ELR (cell line): Measurements from ENCODE around the gene LRP8.

Source experiments
- DNase-seq: peaks from one replicate; pipeline ENCODE4 v3.0.0-alpha.2; 2015; ENCODE audit warnings: low read depth

Gene LRP8

DNA sequence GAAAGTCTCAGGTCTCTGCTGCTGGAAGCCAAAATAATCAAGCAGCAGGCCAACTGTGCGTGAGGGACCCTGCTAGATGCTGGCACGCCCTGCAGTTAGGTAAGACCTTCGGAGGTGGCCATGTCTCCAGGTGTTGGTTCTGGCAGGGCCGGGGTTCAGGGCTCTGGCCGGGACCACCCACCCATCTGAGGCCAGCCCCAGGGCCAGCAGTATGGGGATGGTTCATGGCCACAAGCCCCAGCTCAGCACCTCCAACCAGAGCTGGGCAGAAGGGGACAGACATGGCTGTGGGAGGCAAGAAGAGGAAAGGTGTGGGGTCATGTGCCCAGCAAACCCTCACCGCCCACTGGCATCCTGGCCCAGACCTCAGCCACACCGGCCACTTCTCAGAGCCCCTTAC lies 23.3 kb downstream of the LRP8 start:
- DNase-seq = no peak

GRCh38 chr1:53303726-53304515 lies 23.9 kb downstream of the LRP8 start:
- DNase-seq = no peak

DNA sequence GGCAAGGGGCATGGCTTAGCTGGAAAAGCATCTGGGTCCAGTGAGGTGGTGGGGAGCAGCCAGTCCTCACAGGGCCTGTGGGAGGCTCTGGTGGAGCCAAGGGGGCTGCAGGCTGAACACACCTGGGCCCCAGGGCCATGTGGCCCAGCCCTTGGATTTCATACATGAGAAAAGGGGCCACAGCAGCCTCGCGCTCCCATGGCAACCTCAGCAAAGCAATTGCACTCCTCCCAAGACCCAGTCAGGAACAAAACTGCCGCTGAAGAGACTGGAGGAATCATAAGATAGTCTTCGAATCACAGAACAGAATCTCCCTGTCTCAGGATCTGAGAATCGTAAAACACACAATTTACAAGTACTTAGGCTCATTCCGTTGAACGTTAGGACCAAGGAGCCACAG lies 24.6 kb downstream of the LRP8 start:
- no peak for DNase-seq

DNA sequence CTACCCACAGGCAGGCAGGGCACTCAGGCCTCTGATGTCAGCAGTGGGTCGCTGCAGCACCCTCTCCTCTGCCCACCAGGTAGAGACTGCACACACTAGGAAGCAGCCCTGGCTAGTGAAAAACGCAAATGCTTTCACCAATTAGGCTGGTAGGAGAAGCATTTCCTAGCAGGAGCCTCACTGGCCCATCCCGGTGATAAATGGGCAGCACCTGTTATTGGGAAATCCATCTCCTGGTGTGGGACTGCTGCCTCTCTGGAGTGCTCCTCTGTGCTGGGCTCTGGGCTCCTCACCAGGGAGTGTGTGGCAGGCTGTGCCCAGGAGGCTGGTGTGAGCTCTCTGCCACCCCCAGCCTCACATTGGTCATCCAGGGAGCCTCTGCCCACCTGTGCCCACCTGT lies 28.6 kb downstream of the LRP8 start:
- DNase-seq = no peak

- no peak for DNase-seq
Observed at GRCh38 chr1:53298045-53298637, 29.7 kb downstream of the LRP8 start.

GRCh38 chr1:53297195-53297594 lies 30.7 kb downstream of the LRP8 start:
- no peak for DNase-seq

GRCh38 chr1:53296117-53296749 lies 31.6 kb downstream of the LRP8 start:
- no peak for DNase-seq

GRCh38 chr1:53295726-53296116 lies 32.1 kb downstream of the LRP8 start:
- no peak for DNase-seq

DNA sequence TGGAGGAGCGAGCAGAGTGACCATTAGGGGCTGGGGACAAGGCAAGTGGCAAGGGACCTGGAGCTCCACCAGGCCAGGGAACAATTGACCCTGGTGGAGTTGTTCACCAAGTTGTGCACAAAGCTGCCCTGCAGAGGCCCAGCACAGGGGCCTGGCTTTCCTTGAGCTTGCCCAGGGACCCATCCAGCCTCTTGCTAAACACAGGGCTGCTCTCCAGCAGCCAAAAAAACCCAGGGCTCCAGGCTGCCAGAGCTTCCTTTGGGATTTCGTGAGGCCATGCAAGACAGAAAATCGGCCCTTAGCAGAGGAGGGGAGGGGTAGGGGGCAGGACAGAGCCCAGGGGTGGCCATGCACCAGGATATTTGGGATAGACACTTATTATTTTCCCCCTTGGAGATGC lies 32.6 kb downstream of the LRP8 start:
- DNase-seq = no peak

GRCh38 chr1:53294567-53294966 lies 33.3 kb downstream of the LRP8 start:
- DNase-seq = peak; percentile 78

GRCh38 chr1:53294061-53294460 lies 33.8 kb downstream of the LRP8 start:
- no peak for DNase-seq

GRCh38 chr1:53293123-53293522 lies 34.7 kb downstream of the LRP8 start:
- no peak for DNase-seq

GRCh38 chr1:53292690-53293089 lies 35.2 kb downstream of the LRP8 start:
- DNase-seq = no peak

DNA sequence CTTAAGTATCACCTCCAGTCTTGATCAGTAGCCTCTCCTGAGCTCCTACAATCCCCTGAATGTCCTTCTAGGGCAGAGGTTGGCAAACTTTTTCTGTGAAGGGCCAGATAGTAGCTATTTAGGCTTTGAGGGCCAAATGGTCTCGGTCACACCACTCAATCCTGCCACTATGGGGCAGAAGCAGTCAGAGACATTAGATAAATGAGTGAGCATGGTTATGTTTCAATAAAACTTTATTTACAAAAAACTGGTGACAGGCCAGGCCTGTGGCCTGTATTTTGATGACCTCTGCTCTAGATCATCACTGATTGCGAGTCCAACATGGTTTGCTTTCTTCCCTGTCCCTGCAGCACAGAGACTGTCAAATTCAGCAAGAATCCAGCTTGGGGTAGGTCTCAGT lies 36.3 kb downstream of the LRP8 start:
- DNase-seq = peak; percentile 36

GRCh38 chr1:53288790-53289429 lies 39.0 kb downstream of the LRP8 start:
- no peak for DNase-seq

DNA sequence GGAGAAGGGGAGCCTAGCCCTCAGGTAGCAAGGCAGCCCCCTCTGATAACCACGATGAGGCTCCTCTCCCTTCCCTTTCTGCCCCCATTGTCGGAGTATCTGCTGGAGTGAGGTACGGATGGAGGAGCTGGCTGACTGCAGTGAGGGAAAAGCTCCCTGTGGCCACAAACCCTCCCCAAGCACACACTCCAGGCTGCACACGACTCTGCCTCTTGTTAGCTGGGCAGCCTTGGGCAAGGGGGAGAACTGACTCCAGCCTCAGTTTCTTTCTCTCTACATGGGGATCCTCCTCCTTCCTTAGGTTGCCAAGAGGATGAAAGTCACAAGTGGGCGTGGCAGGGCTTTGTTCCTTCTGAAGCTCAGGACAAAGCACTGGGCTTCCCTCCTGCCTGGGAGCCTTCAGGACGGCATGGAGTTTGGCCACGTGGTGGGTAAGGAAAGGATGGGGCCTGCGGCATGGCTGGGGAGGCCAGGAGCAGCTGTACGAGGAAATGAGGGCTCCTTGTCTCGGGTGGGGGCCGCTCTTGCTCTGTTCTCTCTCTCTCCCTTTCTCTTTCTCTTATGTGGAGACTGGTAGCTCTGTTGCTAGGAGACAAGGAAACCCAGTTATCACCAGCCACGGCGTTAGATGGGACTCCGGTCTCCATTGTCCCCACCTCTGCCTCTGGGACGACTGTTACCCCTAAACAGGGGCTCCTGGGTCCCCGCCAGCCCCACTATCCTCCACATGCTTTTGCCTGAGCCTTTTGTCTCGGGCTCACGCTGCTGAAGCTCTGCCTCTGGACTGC lies 39.7 kb downstream of the LRP8 start:
- no peak for DNase-seq

- no peak for DNase-seq
Observed at GRCh38 chr1:53286955-53287354, 40.9 kb downstream of the LRP8 start.

DNA sequence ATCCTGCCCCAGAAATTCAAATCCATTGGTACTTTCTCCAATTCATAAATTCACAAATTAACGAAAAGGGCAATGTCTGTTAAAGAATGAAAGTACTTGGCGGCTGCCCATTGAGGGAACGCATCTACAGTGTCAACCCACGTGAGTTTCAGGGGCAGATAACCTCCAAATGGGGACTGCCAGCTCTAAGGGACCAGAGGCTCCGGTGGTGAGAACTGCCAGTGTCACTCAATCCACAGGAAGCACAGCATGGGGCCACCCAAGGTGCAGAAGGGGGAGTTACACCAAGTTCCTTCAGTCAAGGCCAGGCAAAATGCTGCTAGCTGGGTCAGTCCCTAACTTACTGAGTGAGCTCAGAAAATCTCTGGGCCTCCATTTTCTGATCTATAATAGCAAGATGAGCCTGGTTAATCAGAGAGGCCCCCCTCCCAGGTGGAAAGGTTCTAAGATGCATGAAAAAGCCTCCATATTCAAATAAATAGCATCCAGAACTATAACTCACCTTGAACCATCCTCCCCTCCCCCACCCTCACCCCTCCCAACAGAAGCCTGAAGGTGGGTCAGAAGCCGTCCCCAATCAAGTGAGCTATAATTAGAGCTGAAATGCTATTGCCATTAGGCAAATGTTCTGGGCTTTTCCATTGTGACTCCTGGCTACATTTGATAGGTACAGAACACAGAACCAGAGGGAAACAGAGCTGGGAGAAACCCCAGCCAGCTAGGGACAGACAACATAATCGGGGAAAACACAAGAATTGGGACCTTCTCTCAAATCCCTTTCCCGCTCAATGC lies 41.7 kb downstream of the LRP8 start:
- no peak for DNase-seq

- no peak for DNase-seq
Observed at GRCh38 chr1:53285546-53285945, 42.3 kb downstream of the LRP8 start.

- DNase-seq = no peak
Observed at GRCh38 chr1:53284224-53285020, 43.4 kb downstream of the LRP8 start.
